DOHH2 (cell line): ENCODE data around the gene YIF1B.

Experiments
- H3F3A ChIP-seq: fragments of 200-600 bp; sonication (generic), shearing (Covaris generic); 2 replicates; pipeline ENCODE4 v1.6.0; 2016; ENCODE audit warnings: antibody characterized with exemption, mild to moderate bottlenecking; ENCODE audit not compliant: control insufficient read depth, insufficient read depth
- H3K27ac ChIP-seq: fragments of 200-600 bp; sonication (generic); 2 replicates; pipeline ENCODE4 v1.5.1; 2014; ENCODE audit warnings: low read depth, mild to moderate bottlenecking, low read length, moderate library complexity
- H3K27me3 ChIP-seq: fragments of 200-600 bp; sonication (generic); 2 replicates; pipeline ENCODE4 v1.6.1; 2014; ENCODE audit warnings: mild to moderate bottlenecking, low read length, mixed read lengths; ENCODE audit not compliant: control insufficient read depth
- H3K36me3 ChIP-seq: fragments of 200-600 bp; sonication (generic); 2 replicates; pipeline ENCODE4 v1.6.1; 2014; ENCODE audit warnings: mild to moderate bottlenecking, low read length, moderate library complexity, mixed read lengths; ENCODE audit not compliant: control insufficient read depth
- H3K4me1 ChIP-seq: fragments of 200-600 bp; sonication (generic); 2 replicates; pipeline ENCODE4 v1.6.1; 2014; ENCODE audit warnings: mild to moderate bottlenecking, low read length, mixed read lengths; ENCODE audit not compliant: control insufficient read depth
- H3K4me2 ChIP-seq: fragments of 200-600 bp; sonication (generic); 2 replicates; pipeline ENCODE4 v1.6.0; 2014; ENCODE audit warnings: mild to moderate bottlenecking, low read length, moderate library complexity
- H3K4me3 ChIP-seq: fragments of 200-600 bp; sonication (generic); 2 replicates; pipeline ENCODE4 v1.5.1; 2014; ENCODE audit warnings: mild to moderate bottlenecking, low read length, mixed read lengths
- H3K79me2 ChIP-seq: fragments of 200-600 bp; sonication (generic); 2 replicates; pipeline ENCODE4 v1.6.1; 2014; ENCODE audit warnings: mild to moderate bottlenecking, low read length, mixed read lengths; ENCODE audit not compliant: control insufficient read depth
- H3K9me2 ChIP-seq: fragments of 200-600 bp; sonication (generic); replicated peaks from 2 replicates; pipeline ENCODE4 v1.6.1; 2014; ENCODE audit warnings: mild to moderate bottlenecking, low read length, mixed read lengths; ENCODE audit not compliant: control insufficient read depth
- H3K9me3 ChIP-seq: fragments of 200-600 bp; sonication (generic); 2 replicates; pipeline ENCODE4 v1.6.1; 2014; ENCODE audit warnings: antibody characterized with exemption, low read length, mixed read lengths; ENCODE audit not compliant: control insufficient read depth, insufficient read depth
- H4K20me1 ChIP-seq: fragments of 200-600 bp; sonication (generic); 2 replicates; pipeline ENCODE4 v1.6.0; 2014; ENCODE audit warnings: low read depth, mild to moderate bottlenecking, antibody characterized with exemption, low read length, moderate library complexity; ENCODE audit not compliant: control insufficient read depth, insufficient read depth
- CTCF ChIP-seq: fragments of 200-600 bp; sonication (generic); IDR thresholded peaks from one replicate; pipeline ENCODE4 v1.5.1; 2014; ENCODE audit warnings: antibody characterized with exemption, mild to moderate bottlenecking, low read depth, low read length; ENCODE audit not compliant: poor library complexity, severe bottlenecking
- EZH2phosphoT487 ChIP-seq: fragments of 200-600 bp; sonication (generic); IDR thresholded peaks from 2 replicates; pipeline ENCODE4 v1.6.1; 2017; ENCODE audit warnings: borderline replicate concordance, mild to moderate bottlenecking, antibody characterized with exemption, low read length, moderate library complexity, mixed read lengths

The YIF1B gene

DNA sequence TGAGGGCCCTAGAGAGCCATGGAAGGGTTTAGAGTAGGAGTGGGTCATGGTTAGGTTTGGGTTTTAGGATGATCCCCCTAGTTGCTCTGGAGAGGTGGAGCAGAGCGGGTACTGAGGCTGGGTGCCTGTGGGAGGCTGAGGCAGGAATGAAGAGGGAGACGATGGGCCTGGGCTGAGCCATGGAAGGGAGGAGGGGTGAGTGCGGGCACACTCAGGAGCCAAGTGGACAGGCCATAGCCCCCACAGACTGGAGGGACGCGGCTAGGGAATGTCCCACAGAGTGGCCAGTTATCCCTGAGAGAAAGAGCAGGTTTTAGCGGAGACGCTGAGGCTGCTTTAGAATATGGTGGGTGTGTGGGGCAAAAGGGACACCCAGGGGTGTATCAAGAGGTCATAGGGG lies 13.9 kb upstream of the YIF1B start:
- no peaks in the 10 kb centered on the region for H3F3A ChIP-seq
- no peaks in the 10 kb centered on the region for H4K20me1 ChIP-seq
- no peaks in the 10 kb centered on the region for H3K9me3 ChIP-seq
- no peaks in the 10 kb centered on the region for H3K4me1 ChIP-seq
- H3K79me2 ChIP-seq = no peaks in the 10 kb centered on the region
- H3K9me2 ChIP-seq = no peaks in the 10 kb centered on the region
- H3K36me3 ChIP-seq = peaks cover 3% of the 10 kb centered on the region; the same call in 1 of the 2 replicates
- no peak overlapping the region for H3K27ac ChIP-seq
- TF ChIP-seq CTCF (no peak), EZH2phosphoT487 (no peak)
- no peaks in the 10 kb centered on the region for H3K27me3 ChIP-seq
- no peak overlapping the region for H3K4me3 ChIP-seq
- no peak overlapping the region for H3K4me2 ChIP-seq

GRCh38 chr19:38326591-38326990 lies 10.8 kb upstream of the YIF1B start:
- TF ChIP-seq CTCF = no peak
- TF ChIP-seq EZH2phosphoT487 = no peak
- Histone ChIP-seq H3K4me2 (no peak overlapping the region), H3K9me3 (no peaks in the 10 kb centered on the region), H3K4me3 (no peak overlapping the region), H3K27ac (no peak overlapping the region), H3K4me1 (no peaks in the 10 kb centered on the region), H4K20me1 (no peaks in the 10 kb centered on the region), H3K36me3 (peaks cover 3% of the 10 kb centered on the region; the same call in 1 of the 2 replicates), H3F3A (no peaks in the 10 kb centered on the region), H3K27me3 (no peaks in the 10 kb centered on the region), H3K79me2 (no peaks in the 10 kb centered on the region), H3K9me2 (no peaks in the 10 kb centered on the region)

DNA sequence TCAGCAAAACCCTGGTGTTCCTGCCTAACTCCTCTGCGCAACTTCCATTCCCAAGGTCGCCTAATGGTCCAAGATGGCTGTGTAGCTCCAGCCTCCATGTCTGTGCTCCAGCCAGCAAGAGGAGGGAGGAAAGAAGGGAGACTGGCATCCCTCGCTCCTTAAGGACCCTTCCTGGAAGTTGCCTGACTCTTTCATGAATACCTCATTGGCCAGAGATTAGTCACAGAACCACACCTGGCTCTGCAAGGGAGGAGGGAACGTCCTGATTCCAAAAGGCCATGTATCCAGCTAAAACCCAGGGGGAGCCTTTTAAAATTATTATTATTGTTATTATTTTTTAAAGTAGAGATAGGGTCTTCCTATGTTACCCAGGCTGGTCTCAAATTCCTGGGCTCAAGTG lies 8.7 kb upstream of the YIF1B start:
- H3K4me2 ChIP-seq = no peak overlapping the region
- 0 out of 2 replicates have a peak, but pooled peaks cover 3% of the 10 kb centered on the region for H3K79me2 ChIP-seq
- H3F3A ChIP-seq = no peaks in the 10 kb centered on the region
- no peaks in the 10 kb centered on the region for H4K20me1 ChIP-seq
- peaks cover 11% of the 10 kb centered on the region for H3K4me1 ChIP-seq
- H3K27me3 ChIP-seq = no peaks in the 10 kb centered on the region
- no peak overlapping the region for H3K27ac ChIP-seq
- peaks cover 3% of the 10 kb centered on the region; the same call in 1 of the 2 replicates for H3K36me3 ChIP-seq
- TF ChIP-seq EZH2phosphoT487 (no peak), CTCF (no peak)
- H3K4me3 ChIP-seq = no peak overlapping the region
- no peaks in the 10 kb centered on the region for H3K9me3 ChIP-seq
- H3K9me2 ChIP-seq = no peaks in the 10 kb centered on the region
